Right renal cortex interstitium (tissue), 3 donors: Measurements from ENCODE around the gene CDH4. TPM values are rescaled to one million over a fixed set of nuclear protein-coding genes. Genes with fewer than 3 reads are reported as not detected.

Experiments
- DNase-seq, 3 donors: peaks; one replicate each; pipeline ENCODE4 v3.0.0-alpha.2; 2013; ENCODE audit warnings: low read depth in 3 of 3, low spot score in 2 of 3
- polyA plus RNA-seq, 3 donors: library from polyadenylated mRNA; unstranded; fragments of 120-200 nt; gene quantifications; one replicate each; pipeline ENCODE4 v1.2.1, GENCODE V29; 2013; ENCODE audit not compliant: insufficient read length in 3 of 3

CDH4 gene
- polyA plus RNA-seq, 3 donors: 5.8 to 6.8 (median 5.9) TPM

DNA sequence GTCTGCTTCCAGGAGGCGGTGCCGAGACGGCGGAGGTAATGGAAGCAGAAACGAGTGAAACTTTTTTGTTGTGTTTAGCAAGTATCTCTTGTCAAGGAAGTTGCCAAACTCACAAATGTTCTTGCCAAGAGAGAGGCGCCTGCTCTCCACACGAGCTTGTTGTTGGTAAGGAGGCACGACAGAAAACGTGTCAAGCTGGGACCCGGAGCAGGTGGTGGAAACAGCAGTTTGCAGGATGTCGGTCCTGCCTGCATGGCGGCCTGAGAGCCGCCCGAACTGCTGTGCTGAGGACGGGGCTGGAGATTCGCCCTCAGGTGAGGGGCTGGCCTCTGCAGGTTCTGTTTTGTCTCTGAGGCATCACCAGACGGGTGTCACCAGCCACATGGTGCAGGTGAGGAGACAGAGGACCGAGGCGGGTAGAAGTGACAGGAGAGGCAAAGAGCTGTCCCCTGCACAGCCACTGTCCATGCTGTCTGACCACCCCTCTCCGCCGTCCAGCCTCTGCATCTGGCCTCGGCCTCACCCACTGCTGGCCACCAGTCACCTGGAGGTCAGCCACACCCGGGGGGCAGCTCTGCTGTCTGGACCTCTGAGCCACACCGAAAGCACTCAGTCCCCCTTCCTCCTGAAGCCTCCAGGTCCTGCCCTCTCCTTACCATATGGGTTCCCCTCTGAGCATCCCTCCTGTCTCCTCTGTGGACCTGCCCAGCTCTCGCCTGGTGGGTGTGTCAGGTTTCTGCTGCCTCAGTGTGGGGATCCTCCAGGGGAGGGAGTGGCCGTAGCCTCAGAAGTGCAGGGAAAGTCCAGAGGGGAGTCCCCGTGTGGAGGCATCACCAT, 552.1 kb downstream of the CDH4 start:
- no peak for DNase-seq

DNA sequence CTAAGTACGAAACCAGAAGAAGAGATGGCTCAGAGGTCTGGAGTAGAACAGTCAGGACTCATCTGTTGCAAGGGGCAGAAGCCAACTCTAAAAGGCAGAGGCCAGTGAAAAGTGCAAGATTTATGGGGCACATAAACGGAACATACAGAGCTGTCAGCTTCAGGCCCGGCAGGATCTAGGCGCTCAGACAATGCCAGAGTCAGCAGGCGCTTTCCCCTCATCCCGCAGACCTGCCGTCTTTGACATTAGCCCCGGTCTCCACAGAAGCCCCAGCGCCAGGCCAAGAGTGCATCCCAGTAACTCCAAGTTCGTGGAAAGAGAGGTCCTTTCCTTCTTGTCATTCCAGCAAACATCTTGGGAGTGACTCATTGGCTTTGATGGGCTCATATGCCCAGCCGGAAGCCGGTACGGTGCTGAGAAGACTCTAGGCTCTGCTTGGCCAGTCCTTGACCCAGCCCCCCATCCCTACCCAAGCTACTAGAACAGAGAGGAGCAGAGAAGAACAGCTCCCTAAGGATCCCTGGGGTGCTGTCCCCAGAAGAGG, 552.8 kb downstream of the CDH4 start:
- DNase-seq: no peak

DNA sequence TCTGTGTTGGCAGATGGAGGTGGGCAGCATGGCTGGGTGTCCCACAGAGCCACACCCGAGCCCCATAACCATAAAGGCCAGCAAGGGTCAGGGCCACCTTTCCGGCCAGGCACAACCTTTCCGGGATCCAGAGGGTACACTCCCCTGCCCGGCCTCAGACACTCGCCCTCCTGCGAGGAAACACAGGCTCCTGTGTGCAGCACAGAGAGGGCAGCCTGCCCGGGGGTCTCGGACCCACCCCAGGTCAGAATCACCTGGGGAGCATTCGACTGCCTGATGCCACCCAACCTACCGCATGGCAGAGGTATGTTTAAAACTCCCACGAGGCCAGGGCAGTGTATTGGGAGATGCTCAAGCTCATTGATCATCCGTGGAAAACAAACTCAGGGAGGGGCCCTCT, 553.3 kb downstream of the CDH4 start:
- no peak for DNase-seq

DNA sequence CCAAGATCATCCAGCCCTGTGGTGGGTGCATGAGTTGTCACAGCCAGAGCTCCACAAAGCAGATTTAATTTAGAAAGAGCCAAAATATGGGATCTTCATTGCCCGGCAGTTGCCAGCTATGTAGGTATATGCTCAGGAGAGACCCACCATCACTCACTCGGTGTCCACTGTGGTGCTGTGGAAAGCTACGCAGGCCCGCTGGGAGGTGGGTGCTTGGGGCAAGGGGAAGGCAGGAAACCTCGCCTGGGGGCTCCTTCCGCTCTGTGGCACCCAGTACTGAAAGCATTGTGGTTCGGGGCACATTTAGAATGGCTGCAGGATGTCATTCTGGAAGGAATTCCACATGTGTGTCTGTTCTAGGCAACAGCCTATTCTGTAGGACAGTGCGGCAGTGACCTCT, 553.7 kb downstream of the CDH4 start:
- DNase-seq: no peak

DNA sequence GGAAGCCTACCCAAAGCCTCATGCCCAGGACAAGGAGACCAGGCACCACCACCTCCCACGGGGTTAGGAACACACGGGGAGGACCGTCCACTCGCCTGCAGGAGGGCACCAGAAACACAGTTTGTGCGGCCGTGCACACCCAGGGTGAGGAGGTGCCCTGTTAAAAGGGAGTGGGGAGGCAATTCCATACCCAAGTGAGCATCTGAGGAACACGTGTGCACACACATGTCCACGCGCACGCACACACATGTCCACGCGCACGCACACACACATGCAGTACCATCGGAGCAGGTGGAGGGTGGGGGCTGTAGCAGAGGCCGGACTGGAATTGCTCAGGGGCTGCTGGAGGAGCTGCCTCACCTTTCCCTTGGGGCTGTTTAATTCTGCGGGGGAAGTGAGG, 554.3 kb downstream of the CDH4 start:
- no peak for DNase-seq

DNA sequence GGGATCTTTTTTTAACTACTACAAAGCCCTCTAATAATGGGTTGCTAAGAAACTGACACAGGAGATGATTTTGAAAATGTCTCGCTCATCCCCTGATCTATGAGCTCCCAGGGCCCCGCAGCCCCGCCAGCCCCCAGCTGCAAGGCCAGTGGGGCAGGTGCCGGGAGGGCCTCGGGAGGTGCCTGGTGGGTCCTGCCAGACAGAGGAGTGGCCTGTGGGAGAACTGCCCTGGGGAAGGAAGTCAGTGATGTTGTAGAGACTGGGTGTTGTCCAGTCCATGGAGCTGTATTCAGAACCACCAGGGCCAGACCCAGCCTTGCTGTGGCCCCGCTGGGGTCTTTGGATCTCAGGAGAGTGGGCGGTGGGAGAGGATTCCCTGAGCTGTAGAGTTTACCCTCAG, 554.9 kb downstream of the CDH4 start:
- no peak for DNase-seq

DNA sequence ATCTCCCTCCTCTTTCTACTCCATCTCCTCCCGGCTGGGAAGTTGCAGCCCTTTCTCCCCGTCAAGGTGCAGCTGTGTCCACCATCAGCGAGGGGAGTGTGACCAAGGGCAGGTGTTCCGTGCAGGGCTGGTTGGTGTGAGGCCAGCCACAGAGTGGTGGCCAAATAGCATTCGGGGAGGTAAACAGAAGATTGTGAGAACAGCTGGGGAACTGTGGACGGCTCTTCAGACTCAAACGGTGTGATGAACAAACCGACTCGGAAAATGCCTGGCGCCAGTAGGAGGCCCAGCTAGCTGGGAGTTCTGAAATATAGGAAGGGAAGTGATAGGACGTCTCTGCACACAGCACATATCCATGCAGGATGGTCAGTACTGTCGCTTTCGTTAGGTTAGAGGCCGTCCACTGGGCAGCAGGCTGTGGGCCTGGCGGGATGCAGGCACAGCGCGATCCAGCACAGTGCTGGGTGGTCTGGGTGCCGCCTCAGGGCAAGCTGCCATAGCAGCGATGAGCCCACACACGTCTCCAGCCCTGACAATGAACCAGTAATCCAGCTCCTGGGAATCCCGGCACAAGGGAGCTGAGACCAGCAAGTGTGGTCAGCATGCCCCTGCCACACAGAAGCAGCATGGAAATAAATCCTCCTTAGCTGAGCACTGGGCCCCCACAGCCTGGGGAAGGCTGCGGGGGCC, 555.6 kb downstream of the CDH4 start:
- no peak for DNase-seq

DNA sequence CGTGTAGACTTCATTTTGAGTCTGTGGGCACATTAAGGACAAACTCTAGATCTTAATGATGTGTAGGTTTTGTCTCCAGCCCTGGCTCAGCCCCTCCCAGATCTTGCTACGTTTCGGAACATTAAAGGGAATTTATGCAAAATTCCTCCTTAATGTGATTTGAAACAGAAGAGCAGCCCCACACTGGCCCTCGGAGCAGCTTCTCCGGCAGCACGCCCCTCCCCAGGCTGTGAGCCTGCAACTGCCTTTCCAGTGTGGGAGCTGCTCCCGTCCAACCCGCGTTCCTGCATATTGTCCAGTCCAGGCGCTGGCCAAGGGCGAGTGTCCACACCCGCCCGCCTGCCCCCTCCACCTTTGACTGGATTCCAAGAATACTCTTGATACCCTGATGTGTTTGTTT, 556.4 kb downstream of the CDH4 start:
- DNase-seq: peak in 1 of 3 donors; percentile 43

DNA sequence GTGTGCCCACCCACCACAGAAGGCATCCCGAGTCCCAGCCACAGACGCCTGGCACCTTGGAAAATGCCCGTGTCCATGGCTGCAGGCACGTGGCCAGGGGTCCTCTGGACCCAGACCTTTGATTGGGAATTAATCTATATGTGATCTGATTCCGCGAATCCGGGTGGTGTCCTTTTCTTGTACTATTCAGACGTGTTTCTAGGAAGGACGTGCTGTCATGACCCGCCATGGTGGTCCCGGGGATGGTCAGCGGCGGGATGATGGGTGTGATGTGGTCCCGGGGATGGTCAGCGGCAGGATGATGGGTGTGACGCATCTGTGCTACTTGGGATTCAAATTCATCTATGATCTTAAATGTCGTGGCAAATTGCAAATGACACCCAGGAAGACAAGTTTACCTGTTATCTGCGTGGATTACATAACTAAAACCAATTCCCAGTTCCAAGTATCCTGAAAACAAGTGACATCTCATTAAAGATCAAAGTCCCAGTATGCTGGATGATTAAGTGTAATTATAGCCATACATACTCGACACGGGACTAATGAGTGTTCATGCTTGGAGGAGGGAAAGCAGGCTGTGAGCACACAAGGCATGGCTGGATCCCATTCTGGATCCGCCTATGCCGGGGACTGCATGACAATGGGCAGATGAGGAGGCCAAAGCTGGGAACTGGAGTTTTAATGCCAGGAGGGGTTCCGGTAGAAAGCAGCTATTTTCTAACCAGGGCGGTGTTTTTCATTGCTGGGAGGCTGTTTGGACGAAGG, 557.1 kb downstream of the CDH4 start:
- no peak for DNase-seq

DNA sequence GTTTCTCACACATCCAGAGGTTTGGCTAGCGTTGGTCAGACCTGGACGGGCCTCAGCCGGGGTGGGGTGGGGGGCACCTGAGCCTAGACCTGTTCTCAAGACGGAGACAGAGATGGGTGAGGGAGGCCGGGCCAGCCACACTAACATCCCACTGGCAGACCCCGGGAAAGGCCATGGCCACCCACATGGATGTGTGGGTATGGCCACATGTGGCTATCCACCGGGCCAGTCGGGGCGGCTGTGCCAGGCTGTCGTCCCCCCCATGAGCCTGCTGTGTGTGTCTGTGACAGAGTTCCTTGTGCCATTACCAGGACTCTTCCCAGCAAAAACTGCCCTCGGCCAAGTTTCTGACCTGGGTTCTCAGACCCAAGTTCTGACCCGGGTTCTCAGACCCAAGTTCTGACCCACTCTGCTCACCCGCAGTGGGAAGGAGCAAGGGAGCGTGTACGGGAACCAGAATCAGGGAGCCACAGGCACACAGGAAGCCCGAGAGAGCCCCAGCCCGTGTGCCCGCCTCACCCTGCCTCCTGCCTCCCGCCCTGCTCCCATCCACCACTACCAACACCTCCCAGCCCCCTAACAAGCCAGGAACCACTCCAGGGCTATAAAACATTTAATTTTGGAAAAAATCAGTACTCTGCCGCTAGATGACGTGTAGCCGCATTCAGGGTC, 558.1 kb downstream of the CDH4 start:
- no peak for DNase-seq

DNA sequence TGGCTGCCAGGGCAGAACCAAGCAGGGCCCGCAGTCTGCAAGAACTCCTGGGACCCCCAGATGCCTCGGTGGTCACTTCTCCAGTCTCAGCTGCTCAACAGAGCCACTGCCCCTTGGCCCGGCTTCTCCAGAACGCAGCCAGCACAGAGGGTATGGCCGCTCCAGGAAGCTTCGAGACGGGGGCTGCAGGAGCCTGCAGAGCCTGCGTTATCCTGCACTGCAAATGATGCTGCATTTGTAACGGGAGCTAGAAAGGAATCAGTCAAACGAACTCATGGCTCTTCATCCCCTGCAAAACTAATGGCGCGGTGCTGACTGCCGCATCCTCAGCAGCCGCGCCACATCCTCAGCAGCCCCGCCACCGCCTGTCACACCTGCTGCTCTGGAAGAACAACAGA, 558.7 kb downstream of the CDH4 start:
- DNase-seq: no peak

DNA sequence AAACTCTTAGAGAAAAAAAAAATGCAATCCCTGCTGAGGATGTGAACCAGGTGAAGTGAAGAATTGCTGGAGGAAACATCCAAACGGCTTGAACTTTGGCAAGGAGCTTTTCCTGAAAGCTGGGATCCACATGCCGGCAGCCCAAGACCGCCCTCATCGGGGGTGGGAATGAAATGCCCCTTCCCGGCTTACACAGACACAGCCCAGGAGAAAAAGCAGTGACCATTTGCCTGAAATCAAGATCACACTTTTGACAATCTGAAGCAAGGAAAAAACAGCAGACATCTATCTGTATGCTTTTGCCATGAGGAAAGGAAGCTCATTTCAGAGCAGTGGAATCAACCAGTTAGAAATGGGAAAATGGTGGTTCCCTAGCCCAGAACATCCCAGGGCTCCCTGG, 559.1 kb downstream of the CDH4 start:
- no peak for DNase-seq

DNA sequence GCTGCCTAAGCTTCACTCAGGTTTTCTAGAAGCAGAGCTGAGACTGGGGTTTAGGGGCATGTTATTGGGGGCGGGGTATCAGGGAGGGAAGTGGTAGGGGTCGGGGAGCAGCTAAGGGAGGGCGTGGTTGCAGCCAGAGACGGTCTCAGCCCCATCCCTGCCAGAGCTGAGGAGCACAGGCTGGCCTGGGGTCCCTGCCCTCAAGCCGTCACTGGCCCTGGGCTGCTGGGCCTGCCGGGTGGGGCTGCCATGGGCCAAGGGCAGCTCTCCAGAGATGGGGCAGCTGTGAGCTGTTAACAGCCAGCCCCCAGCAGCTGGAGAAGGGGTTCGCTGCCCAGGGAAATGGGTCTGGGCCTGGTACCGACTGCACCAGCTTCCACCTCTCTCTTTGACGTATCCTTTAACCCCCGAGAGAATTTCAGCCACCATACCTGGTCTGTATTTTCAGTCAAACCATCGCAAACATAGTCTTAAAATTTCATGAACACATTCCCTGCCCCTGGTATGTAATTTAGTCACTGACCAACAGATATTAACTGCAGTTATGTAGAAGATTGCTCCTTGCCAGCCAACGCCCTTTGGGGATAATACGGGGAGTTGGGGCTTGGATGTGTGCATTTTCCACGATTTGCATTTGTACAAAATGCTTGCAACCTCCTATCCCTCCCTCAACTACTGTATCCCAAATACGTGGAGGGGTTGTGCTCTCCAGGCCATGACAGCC, 560.2 kb downstream of the CDH4 start:
- DNase-seq: no peak

DNA sequence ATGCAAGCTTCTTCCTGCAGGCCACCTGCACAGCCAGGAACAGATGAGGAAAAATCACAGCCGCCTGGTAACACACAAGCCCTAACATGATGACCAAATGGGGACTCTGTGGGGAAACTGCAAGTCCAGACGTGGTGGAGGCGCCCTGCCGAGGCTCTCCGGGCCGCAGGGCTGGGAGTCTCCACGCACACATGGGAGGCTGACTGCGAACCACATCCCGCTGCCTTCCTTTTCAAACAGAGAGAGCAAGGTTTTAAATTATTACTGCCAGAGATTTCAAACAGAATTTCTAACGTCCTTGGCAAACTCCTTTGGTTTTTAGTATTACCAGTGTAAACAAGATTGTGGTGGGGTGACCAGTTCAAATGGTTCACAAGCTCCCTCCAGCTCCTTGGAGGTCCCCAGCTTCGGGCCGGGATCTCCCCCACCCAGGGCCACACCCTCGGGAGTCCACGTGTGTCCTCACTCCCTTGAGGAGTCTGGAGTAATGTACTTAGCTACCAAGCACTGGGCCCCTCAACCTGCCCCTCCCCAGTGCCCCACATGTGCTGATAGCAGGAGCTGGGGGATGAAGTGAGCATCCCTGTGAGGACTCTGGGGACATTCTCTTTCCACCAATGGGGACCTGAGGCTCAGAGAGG, 560.9 kb downstream of the CDH4 start:
- DNase-seq: no peak

DNA sequence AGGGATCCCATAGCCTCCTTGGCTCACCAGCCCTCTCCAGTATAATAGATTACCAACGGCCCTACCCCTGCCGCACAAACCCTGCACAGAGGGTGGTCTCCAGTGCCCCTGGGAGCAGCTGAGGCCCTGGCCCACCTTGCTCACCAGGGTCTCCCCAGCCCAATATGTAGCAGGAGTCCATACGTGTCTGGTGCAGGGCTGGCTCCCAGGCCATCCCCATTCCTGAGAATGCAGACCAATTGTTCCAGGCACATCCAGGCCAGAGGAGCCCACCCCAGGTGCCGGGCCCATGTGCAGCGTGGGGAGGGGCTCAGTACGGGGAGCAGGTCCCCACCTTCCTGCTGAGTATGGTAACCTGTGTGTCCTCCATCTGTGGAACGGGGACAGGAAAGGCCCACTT, 561.7 kb downstream of the CDH4 start:
- DNase-seq: no peak

DNA sequence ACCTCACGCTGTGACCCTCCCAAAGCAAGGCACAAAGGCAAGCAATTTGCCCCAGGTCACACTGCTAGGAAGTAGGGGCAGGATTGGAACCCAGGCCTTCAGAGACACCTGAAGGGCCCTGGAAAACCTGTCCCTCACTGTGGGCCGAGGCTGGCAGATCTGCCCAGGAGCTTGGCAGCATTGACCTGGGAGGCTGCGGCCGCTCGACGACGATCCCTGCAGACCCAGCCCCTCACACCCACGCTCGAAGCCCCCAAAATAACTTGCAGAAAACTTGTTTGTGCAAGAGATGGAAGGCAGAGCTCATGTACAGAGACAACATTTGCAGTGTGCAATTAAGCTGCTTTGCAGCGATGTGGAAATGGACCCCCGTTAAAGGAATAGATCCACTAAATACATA, 562.2 kb downstream of the CDH4 start:
- DNase-seq: no peak

DNA sequence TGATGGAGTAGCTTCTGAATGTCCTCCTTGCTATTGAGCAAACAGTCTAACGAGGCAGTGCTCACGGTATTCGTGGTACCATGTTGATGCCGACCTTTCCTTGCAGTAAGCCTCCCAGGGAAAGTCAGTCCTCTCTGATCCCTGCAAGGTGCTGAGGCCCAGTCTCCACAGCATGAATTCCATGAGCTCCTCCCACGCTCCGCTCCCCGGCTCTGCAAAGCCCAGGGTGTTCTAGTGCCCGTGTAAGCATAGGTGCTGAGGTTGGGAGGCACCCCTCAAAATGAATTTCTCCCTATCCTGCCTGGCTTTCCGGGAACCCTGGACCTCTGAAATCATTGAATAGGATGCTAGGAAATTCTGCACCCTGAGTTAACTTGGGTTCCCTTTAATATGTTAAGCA, 562.7 kb downstream of the CDH4 start:
- no peak for DNase-seq

DNA sequence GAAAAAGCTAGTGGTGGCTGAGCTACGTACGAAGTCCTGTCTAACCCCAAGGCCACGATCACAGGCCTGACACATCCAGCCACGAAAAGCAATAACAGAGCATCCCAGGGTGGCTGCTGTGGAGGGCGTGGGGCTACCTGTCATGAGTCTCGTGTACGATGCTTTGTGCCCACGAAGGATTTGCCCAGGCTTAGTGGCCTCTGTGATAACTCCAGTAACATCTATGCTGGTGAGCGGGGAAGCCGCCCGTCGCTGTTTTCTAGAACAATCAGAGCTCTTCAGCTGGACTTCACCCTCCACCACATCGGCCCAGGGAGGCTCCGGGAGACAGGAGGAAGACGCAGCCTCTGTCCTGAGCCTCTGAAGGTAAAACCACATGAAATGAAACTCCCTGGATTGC, 563.1 kb downstream of the CDH4 start:
- DNase-seq: no peak

DNA sequence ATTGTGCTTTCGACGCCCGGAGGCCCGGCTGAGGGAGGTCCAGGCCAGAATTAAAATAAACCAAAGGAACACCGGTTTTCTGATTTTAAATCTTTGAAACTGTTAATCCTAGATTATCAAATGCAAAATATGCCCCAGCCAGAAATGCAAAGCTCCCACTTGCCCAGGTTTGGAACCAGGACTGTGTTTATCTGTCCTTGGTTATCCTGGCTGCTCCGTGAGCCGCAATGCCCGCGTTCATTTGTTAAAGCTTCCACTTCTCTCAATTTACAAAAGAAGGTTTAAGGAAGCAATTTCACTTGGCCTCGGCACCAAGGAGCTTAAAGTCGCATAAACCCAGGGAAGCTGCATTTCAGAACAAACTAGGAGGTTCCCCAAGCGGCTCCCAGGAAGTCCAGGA, 563.6 kb downstream of the CDH4 start:
- no peak for DNase-seq
